Neural cell (in vitro differentiated cells): ENCODE results near the gene TMEM132C. TPM values are rescaled to one million over a fixed set of nuclear protein-coding genes. Genes with fewer than 3 reads are reported as not detected.
A peak's percentile ranks its signal among the peaks of the same experiment; 100 is the strongest.

Experiments
- H2AFZ ChIP-seq: fragments of 200-600, 300-800 bp; sonication (generic), shearing (Covaris generic); 2 replicates; pipeline ENCODE4 v1.6.0; 2014; ENCODE audit warnings: low read depth, mild to moderate bottlenecking, antibody characterized with exemption, low read length, moderate library complexity
- H3F3A ChIP-seq: fragments of 200-600 bp; shearing (Covaris generic); 2 replicates; pipeline ENCODE4 v1.6.1; 2016; ENCODE audit warnings: mild to moderate bottlenecking, moderate library complexity, mixed read lengths, antibody characterized with exemption, low read length; ENCODE audit not compliant: insufficient read depth, poor library complexity, severe bottlenecking
- H3K27ac ChIP-seq: fragments of 200-600, 300-800 bp; sonication (generic), shearing (Covaris generic); 2 replicates; pipeline ENCODE4 v1.5.1; 2014; ENCODE audit warnings: mild to moderate bottlenecking, low read length, moderate library complexity
- H3K27me3 ChIP-seq: fragments of 300-800, 200-600 bp; sonication (generic), shearing (Covaris generic); 2 replicates; pipeline ENCODE4 v1.6.0; 2014; ENCODE audit warnings: mild to moderate bottlenecking, low read depth, low read length, moderate library complexity; ENCODE audit not compliant: insufficient read depth
- H3K36me3 ChIP-seq: fragments of 300-800, 200-600 bp; sonication (generic), shearing (Covaris generic); 2 replicates; pipeline ENCODE4 v1.5.1; 2014; ENCODE audit warnings: mild to moderate bottlenecking, antibody characterized with exemption, low read length, moderate library complexity; ENCODE audit not compliant: insufficient read depth
- H3K4me2 ChIP-seq: fragments of 300-800, 200-600 bp; sonication (generic), shearing (Covaris generic); 2 replicates; pipeline ENCODE4 v1.6.0; 2014; ENCODE audit warnings: mild to moderate bottlenecking, low read length
- H3K4me3 ChIP-seq: fragments of 300-800, 200-600 bp; sonication (generic), shearing (Covaris generic); 2 replicates; pipeline ENCODE4 v1.5.1; 2014; ENCODE audit warnings: mild to moderate bottlenecking, low read length, moderate library complexity
- H3K79me2 ChIP-seq: fragments of 200-600 bp; shearing (Covaris generic); replicated peaks from 2 replicates; pipeline ENCODE4 v1.6.0; 2014; ENCODE audit warnings: mild to moderate bottlenecking, low read length, moderate library complexity; ENCODE audit not compliant: insufficient read depth
- H3K9ac ChIP-seq: fragments of 300-800, 200-600 bp; sonication (generic), shearing (Covaris generic); 2 replicates; pipeline ENCODE4 v1.6.1; 2016; ENCODE audit warnings: mild to moderate bottlenecking, low read length, mixed read lengths
- H3K9me2 ChIP-seq: fragments of 200-600 bp; shearing (Covaris generic); 2 replicates; pipeline ENCODE4 v1.6.1; 2016; ENCODE audit warnings: mild to moderate bottlenecking, low read length, mixed read lengths; ENCODE audit not compliant: insufficient read depth
- H3K9me3 ChIP-seq: fragments of 200-600, 300-800 bp; sonication (generic), shearing (Covaris generic); 2 replicates; pipeline ENCODE4 v1.6.1; 2016; ENCODE audit warnings: mild to moderate bottlenecking, mixed run types, low read length, moderate library complexity, mixed read lengths
- H4K20me1 ChIP-seq: fragments of 200-600 bp; shearing (Covaris generic); 2 replicates; pipeline ENCODE4 v1.6.1; 2016; ENCODE audit warnings: mild to moderate bottlenecking, mixed run types; ENCODE audit not compliant: insufficient read depth
- EP300 ChIP-seq: fragments of 450-650 bp; conservative IDR thresholded peaks from 2 replicates; pipeline ENCODE4 v1.6.1; 2014; ENCODE audit warnings: antibody characterized with exemption, mild to moderate bottlenecking, moderate library complexity; ENCODE audit not compliant: poor library complexity, severe bottlenecking
- EZH2 ChIP-seq: fragments of 200-600, 300-800 bp; shearing (Covaris generic), sonication (generic); IDR thresholded peaks from 2 replicates; pipeline ENCODE4 v1.6.1; 2014; ENCODE audit warnings: antibody characterized with exemption, low read length, borderline replicate concordance, mild to moderate bottlenecking; ENCODE audit not compliant: insufficient read depth, poor library complexity, severe bottlenecking
- MXI1 ChIP-seq: fragments of 450-650 bp; conservative IDR thresholded peaks from 2 replicates; pipeline ENCODE4 v1.6.1; 2014; ENCODE audit warnings: antibody characterized with exemption, mild to moderate bottlenecking; ENCODE audit not compliant: poor library complexity, severe bottlenecking
- POLR2AphosphoS5 ChIP-seq: IDR thresholded peaks from 2 replicates; pipeline ENCODE4 v1.6.1; 2012
- RAD21 ChIP-seq: fragments of 450-650 bp; conservative IDR thresholded peaks from 2 replicates; pipeline ENCODE4 v1.6.1; 2014; ENCODE audit warnings: antibody characterized with exemption, mild to moderate bottlenecking, moderate library complexity
- SMC3 ChIP-seq: fragments of 450-650 bp; conservative IDR thresholded peaks from 2 replicates; pipeline ENCODE4 v1.6.1; 2014; ENCODE audit warnings: antibody characterized with exemption, mild to moderate bottlenecking, moderate library complexity; ENCODE audit not compliant: poor library complexity
- TAF1 ChIP-seq: IDR thresholded peaks from 2 replicates; pipeline ENCODE4 v1.6.1; 2012; ENCODE audit warnings: low read depth
- polyA plus RNA-seq: library from polyadenylated mRNA; depleted of rRNA; stranded (reverse); fragments of >200 nt; gene quantifications from 2 replicates; pipeline ENCODE4 v1.2.3, GENCODE V29; 2014
- TF ChIP-seq, protein P1 (sequence below): IDR thresholded peaks from 2 replicates; pipeline ENCODE4 v1.6.1; 2012; ENCODE audit warnings: borderline replicate concordance
- TF ChIP-seq, protein P2 (sequence below): fragments of 450-650 bp; IDR thresholded peaks from 2 replicates; pipeline ENCODE4 v1.5.1; 2014; ENCODE audit warnings: antibody characterized with exemption, mild to moderate bottlenecking, moderate library complexity; ENCODE audit not compliant: poor library complexity, severe bottlenecking

Gene TMEM132C
- polyA plus RNA-seq, 1 donor from 2014 or later, result 0.06 TPM

DNA sequence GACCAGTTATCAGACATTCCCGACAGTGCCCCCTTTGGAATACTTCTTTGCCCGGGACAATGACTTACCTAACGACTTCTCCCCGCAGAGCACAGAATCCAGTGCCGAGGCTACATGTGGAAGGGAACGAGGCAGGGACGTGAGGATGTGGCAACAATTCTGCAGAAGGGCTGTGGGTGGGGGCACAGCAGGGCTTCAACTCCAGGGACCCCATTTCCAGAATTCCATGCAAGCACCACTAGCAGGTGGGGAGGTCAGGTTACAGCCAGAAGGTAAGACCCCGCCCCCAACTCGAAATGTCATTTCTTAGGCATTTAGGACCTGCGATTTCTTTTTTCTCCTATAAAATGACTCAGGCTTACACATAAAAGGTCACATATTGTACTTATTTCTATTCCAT is 207.9 kb downstream of the TMEM132C start:
- Histone ChIP-seq H3K27me3 (no peaks in the 10 kb centered on the region), H2AFZ (no peak overlapping the region), H3K4me3 (no peak overlapping the region), H3K36me3 (no peaks in the 10 kb centered on the region), H3K27ac (no peak overlapping the region), H3K9me3 (no peaks in the 10 kb centered on the region), H3K9ac (no peak overlapping the region), H3K4me2 (no peak overlapping the region), H4K20me1 (no peaks in the 10 kb centered on the region), H3F3A (no peaks in the 10 kb centered on the region), H3K79me2 (no peaks in the 10 kb centered on the region), H3K9me2 (no peaks in the 10 kb centered on the region)
- TF ChIP-seq MXI1 (no peak), SMC3 (no peak)

DNA sequence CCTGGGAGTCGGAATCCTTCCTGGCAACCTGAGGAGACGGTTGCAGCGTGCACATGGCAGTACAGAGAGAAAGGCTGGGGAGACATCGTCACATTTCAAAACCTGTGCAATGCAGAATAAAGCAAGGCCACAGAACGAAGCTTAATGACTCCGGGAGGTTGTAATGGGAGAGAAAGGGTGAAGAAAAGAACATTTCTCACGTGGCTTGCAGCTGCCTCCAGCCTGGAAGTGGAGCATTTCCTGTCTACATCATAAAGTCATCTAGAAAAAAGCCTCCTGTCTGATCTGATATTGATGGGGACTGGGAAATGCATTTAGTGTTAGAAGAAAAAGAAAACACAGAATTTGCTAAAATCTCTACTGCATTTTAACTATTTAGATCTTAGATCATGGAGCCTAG is 209.3 kb downstream of the TMEM132C start:
- no peak overlapping the region for H3K4me3 ChIP-seq
- no peak overlapping the region for H3K27ac ChIP-seq
- TF ChIP-seq EP300 (no peak), EZH2 (no peak), POLR2AphosphoS5 (no peak), MXI1 (no peak), SMC3 (no peak), RAD21 (no peak), TAF1 (no peak)
- TF ChIP-seq, protein P1, sequence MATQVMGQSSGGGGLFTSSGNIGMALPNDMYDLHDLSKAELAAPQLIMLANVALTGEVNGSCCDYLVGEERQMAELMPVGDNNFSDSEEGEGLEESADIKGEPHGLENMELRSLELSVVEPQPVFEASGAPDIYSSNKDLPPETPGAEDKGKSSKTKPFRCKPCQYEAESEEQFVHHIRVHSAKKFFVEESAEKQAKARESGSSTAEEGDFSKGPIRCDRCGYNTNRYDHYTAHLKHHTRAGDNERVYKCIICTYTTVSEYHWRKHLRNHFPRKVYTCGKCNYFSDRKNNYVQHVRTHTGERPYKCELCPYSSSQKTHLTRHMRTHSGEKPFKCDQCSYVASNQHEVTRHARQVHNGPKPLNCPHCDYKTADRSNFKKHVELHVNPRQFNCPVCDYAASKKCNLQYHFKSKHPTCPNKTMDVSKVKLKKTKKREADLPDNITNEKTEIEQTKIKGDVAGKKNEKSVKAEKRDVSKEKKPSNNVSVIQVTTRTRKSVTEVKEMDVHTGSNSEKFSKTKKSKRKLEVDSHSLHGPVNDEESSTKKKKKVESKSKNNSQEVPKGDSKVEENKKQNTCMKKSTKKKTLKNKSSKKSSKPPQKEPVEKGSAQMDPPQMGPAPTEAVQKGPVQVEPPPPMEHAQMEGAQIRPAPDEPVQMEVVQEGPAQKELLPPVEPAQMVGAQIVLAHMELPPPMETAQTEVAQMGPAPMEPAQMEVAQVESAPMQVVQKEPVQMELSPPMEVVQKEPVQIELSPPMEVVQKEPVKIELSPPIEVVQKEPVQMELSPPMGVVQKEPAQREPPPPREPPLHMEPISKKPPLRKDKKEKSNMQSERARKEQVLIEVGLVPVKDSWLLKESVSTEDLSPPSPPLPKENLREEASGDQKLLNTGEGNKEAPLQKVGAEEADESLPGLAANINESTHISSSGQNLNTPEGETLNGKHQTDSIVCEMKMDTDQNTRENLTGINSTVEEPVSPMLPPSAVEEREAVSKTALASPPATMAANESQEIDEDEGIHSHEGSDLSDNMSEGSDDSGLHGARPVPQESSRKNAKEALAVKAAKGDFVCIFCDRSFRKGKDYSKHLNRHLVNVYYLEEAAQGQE, result no peak
- TF ChIP-seq, protein P2, sequence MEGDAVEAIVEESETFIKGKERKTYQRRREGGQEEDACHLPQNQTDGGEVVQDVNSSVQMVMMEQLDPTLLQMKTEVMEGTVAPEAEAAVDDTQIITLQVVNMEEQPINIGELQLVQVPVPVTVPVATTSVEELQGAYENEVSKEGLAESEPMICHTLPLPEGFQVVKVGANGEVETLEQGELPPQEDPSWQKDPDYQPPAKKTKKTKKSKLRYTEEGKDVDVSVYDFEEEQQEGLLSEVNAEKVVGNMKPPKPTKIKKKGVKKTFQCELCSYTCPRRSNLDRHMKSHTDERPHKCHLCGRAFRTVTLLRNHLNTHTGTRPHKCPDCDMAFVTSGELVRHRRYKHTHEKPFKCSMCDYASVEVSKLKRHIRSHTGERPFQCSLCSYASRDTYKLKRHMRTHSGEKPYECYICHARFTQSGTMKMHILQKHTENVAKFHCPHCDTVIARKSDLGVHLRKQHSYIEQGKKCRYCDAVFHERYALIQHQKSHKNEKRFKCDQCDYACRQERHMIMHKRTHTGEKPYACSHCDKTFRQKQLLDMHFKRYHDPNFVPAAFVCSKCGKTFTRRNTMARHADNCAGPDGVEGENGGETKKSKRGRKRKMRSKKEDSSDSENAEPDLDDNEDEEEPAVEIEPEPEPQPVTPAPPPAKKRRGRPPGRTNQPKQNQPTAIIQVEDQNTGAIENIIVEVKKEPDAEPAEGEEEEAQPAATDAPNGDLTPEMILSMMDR, result no peak
- peak overlapping the region; percentile 14 for H3K9ac ChIP-seq
- H3K79me2 ChIP-seq, result no peaks in the 10 kb centered on the region
- H3K27me3 ChIP-seq, result no peaks in the 10 kb centered on the region
- H3K36me3 ChIP-seq, result no peaks in the 10 kb centered on the region
- H2AFZ ChIP-seq, result no peak overlapping the region
- no peaks in the 10 kb centered on the region for H3K9me2 ChIP-seq
- no peaks in the 10 kb centered on the region for H4K20me1 ChIP-seq
- no peaks in the 10 kb centered on the region for H3K9me3 ChIP-seq
- H3F3A ChIP-seq, result no peaks in the 10 kb centered on the region
- no peak overlapping the region for H3K4me2 ChIP-seq
